WERI-Rb-1 (cell line): ENCODE measurements around the gene SMPDL3B.

ENCODE experiments used
- DNase-seq: peaks from one replicate; pipeline ENCODE4 v3.0.0-alpha.2; 2020
- H3K27ac ChIP-seq: fragments of 250-450 bp; sonication (Bioruptor Pico); 2 replicates; pipeline ENCODE4 v1.5.1; 2020; ENCODE audit warnings: mild to moderate bottlenecking, moderate library complexity
- H3K27me3 ChIP-seq: fragments of 250-450 bp; sonication (Bioruptor Pico); 2 replicates; pipeline ENCODE4 v1.5.1; 2021; ENCODE audit warnings: mild to moderate bottlenecking, low read depth, moderate library complexity; ENCODE audit not compliant: insufficient read depth, severe bottlenecking
- H3K36me3 ChIP-seq: fragments of 250-450 bp; sonication (Bioruptor Pico); 2 replicates; pipeline ENCODE4 v1.5.1; 2020; ENCODE audit warnings: mild to moderate bottlenecking, moderate library complexity
- H3K4me3 ChIP-seq: 2 replicates; pipeline ENCODE4 v1.5.1; 2011; ENCODE audit warnings: low read depth, mild to moderate bottlenecking, control low read depth, low read length
- H3K9me3 ChIP-seq: fragments of 250-450 bp; sonication (Bioruptor Pico); 2 replicates; pipeline ENCODE4 v1.5.1; 2021; ENCODE audit warnings: mild to moderate bottlenecking, moderate library complexity; ENCODE audit not compliant: severe bottlenecking
- TF ChIP-seq, protein P1 (sequence below): IDR thresholded peaks from 2 replicates; pipeline ENCODE4 v1.5.1; 2011; ENCODE audit warnings: low read depth, mild to moderate bottlenecking, control low read depth, inconsistent platforms, low read length

The SMPDL3B gene

DNA sequence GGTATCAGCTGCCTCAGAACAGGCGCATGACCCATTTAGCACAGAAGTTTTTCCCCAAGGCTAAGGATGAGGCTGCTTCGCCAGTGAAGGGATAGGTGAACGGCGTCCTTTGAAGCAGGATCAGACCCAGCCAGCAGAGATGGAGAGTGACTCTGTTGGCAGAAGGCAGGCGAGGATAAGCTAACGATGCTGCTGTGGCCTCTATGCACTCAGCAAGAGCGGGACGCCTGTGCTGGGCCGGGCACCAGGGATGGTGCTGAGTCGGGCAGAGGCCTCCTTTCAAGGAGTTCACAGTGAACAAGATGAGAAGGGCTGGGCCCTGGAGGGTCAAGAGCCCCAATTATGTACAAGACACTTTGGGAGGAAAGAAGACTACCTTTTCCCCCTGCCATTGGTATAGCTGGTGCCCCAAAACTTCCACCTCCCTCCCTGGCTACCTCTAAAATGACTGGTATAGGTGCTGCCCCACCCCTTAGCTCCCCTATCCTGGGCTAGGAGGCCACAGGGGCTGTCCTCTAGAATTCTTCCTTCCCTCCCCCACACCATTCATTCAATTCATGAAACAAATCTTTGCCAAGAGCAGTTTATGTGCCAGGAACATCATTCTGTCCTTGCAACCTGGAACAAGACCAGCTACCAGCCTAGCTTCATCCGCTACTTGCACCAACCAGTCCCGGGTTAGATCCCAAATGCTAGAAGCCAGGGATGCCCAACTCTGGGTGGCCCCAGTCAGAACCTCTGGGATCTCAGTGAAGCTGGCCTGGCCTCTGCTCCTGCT lies 32.5 kb downstream of the SMPDL3B start:
- peaks cover 5% of the 10 kb centered on the region; the same call in 1 of the 2 replicates for H3K36me3 ChIP-seq

DNA sequence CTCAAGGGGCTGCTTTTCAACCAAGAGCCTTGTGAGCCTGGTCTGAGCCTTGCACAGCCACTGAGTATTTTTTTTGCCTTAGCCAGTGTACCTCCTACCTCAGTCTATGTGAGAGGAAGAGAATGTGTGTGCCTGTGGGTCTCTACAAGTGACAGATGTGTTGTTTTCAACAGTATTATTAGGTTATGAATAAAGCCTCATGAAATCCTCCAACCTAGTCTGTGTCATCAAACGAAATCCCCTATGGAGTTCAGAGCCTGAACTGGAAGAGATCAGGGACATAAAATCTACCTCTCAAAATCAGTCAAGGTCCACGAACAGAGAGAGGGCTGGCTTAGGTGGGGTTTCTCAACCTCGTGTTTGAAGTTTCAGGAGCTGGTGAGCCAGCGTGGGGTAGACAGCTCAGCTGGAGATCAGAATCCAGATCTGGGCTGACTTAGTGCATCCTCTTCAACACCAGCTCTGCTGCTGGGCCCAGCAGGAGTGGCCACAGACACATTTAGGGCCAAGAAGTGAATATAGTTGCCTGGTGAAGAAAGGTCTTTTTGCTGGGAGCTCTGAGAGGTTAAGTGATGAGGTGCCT lies 33.2 kb downstream of the SMPDL3B start:
- TF ChIP-seq, protein P1, sequence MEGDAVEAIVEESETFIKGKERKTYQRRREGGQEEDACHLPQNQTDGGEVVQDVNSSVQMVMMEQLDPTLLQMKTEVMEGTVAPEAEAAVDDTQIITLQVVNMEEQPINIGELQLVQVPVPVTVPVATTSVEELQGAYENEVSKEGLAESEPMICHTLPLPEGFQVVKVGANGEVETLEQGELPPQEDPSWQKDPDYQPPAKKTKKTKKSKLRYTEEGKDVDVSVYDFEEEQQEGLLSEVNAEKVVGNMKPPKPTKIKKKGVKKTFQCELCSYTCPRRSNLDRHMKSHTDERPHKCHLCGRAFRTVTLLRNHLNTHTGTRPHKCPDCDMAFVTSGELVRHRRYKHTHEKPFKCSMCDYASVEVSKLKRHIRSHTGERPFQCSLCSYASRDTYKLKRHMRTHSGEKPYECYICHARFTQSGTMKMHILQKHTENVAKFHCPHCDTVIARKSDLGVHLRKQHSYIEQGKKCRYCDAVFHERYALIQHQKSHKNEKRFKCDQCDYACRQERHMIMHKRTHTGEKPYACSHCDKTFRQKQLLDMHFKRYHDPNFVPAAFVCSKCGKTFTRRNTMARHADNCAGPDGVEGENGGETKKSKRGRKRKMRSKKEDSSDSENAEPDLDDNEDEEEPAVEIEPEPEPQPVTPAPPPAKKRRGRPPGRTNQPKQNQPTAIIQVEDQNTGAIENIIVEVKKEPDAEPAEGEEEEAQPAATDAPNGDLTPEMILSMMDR, result no peak
- H3K36me3 ChIP-seq, result peaks cover 5% of the 10 kb centered on the region; the same call in 1 of the 2 replicates
- no peaks in the 10 kb centered on the region for H3K9me3 ChIP-seq
- DNase-seq, result no peak
- no peak overlapping the region for H3K27ac ChIP-seq
- no peak overlapping the region for H3K4me3 ChIP-seq
- no peaks in the 10 kb centered on the region for H3K27me3 ChIP-seq

More for the DNA sequence above, 32.5 kb downstream of the SMPDL3B start:
- H3K27ac ChIP-seq, result no peak overlapping the region
- H3K9me3 ChIP-seq, result no peaks in the 10 kb centered on the region
- H3K27me3 ChIP-seq, result no peaks in the 10 kb centered on the region
- TF ChIP-seq, protein P1, result no peak
- H3K4me3 ChIP-seq, result no peak overlapping the region
- DNase-seq, result no peak

DNA sequence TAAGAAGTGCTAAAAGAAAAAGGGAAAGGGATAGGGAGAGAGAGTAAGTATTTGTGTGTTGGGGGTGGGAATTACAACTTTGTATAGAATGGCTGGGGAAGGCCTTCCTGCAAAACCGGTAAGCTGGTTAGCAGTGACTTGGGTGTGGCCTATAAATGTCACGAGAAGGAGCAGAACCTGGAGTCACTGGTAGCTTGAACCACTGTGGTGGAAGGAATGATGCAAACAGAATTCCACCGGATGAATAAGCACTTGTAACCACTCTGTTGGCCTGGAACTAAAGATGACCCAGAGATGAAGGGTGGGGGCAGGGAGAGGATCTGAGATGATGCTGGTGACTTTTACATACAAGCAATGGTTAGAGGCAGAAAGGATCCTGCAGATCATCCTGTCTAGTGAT lies 33.9 kb downstream of the SMPDL3B start:
- H3K36me3 ChIP-seq, result peaks cover 5% of the 10 kb centered on the region; the same call in 1 of the 2 replicates
- H3K27ac ChIP-seq, result no peak overlapping the region
- no peaks in the 10 kb centered on the region for H3K9me3 ChIP-seq
- DNase-seq, result no peak
- no peaks in the 10 kb centered on the region for H3K27me3 ChIP-seq
- TF ChIP-seq, protein P1, result no peak
- H3K4me3 ChIP-seq, result no peak overlapping the region

DNA sequence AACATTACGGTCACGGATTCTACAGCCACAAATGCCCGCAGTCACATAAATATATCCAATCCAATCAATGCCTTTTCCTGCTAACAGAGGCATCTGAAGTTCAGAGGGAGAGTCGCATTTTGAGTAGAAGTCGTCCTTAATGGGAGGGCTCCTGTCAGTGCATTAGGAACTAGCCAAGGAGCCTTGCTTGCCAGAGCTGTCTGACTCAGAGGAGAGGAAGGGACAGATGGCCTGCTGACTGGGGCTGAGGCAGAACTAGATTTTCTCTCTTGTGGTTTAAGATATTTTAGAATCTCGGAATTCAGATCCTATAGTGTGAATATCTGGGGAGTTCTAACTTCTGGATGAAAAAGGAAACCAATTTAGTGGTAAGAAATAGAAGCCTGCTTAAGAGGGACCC lies 35.6 kb downstream of the SMPDL3B start:
- H3K27ac ChIP-seq, result no peak overlapping the region
- TF ChIP-seq, protein P1, result no peak
- no peak for DNase-seq
- H3K36me3 ChIP-seq, result peaks cover 5% of the 10 kb centered on the region; the same call in 1 of the 2 replicates
- H3K9me3 ChIP-seq, result no peaks in the 10 kb centered on the region
- no peaks in the 10 kb centered on the region for H3K27me3 ChIP-seq
- H3K4me3 ChIP-seq, result no peak overlapping the region

DNA sequence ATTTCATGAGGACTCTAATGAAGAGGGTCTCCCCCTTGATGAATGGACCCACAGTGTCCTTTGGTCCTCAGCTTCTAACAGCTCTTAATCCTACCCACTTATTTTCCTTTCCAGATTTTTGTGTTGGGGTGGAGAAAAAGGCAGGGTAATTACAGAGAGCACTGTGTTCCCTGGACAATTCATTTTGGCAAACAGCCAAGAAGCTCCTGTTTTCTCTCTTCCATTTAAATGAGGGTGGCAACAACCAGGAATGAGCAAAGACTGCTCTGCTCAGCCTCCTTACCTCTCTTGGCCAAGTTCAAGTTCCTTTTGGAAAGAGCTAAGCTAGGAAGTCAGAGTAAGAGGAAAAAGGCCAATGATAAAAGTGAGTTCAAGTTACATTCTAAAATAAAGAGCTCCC lies 36.9 kb downstream of the SMPDL3B start:
- DNase-seq, result no peak
- H3K4me3 ChIP-seq, result no peak overlapping the region
- no peaks in the 10 kb centered on the region for H3K9me3 ChIP-seq
- H3K36me3 ChIP-seq, result peaks cover 5% of the 10 kb centered on the region; the same call in 1 of the 2 replicates
- TF ChIP-seq, protein P1, result no peak
- H3K27me3 ChIP-seq, result no peaks in the 10 kb centered on the region
- no peak overlapping the region for H3K27ac ChIP-seq
